Umbilical cord (tissue), 2 donors: ENCODE results near the gene ZNF746. TPM values are rescaled to one million over a fixed set of nuclear protein-coding genes. Genes with fewer than 3 reads are reported as not detected.
"Not testable (repeated sequence)": the region's sequence is repeated elsewhere in the genome, so short reads cannot be mapped to it uniquely, and the experiment has no call there.

Source experiments
- DNase-seq: peaks from one replicate; pipeline ENCODE4 v3.0.0-alpha.2; 2015; ENCODE audit warnings: low spot score
- total RNA-seq: library from RNA; depleted of rRNA; stranded (reverse); fragments of >200 nt; gene quantifications from one replicate; pipeline ENCODE4 v1.2.3, GENCODE V29; 2014; ENCODE audit warnings: low replicate concordance; ENCODE audit not compliant: insufficient read depth

The ZNF746 gene
- total RNA-seq, 1 donor from 2014 or later = 15.2 TPM

GRCh38 chr7:149459540-149460452, 37.8 kb downstream of the ZNF746 start:
- DNase-seq = no peak

- no peak for DNase-seq
These were observed 38.4 kb downstream of the ZNF746 start for GRCh38 chr7:149459201-149459539.

- no peak for DNase-seq
These were observed 39.4 kb downstream of the ZNF746 start for GRCh38 chr7:149458235-149458634.

- DNase-seq = no peak
These were observed 39.8 kb downstream of the ZNF746 start for GRCh38 chr7:149457766-149458165.

DNA sequence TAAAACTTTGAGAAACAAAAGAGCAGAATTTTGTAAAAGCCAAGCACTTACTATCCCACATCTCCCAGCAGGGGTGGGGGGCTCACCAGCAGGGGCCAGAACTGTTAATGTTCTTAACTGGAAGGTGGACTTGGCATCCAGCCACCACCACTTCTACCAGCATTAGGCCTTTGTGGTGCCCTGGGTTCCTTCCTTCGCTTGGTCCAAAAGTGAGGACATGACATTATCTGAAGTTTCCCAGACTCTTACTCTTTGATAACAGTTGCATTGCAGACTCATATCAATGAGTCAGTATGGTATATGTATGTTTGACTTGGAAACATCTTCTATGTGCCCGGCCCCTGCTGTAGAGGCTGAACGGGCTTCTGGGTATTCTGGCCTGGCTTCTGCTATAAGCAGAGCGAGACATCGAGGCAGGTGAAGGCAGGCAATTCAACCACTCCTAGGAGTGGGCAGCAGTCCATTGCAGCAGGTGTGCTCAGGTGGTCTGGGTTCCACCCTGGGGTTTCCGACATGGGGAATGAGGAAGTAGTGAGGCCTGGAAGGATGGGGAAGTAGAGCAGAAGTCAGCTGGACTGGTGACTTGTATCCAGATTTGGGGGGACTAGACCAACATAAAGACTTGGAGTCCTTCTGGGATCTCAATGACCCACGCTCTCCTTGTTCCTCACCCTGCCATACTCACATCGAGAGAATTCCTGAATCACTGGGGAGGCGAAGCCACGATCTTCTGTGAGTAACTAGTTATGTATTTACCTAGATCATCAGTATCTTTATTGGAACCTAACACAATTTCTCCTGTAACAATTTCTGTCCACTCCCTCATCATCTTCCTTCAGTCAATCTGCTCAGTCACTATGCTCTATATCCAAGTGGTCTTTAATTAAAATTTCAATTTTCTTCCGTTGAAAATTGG, 40.8 kb downstream of the ZNF746 start:
- DNase-seq = no peak

DNA sequence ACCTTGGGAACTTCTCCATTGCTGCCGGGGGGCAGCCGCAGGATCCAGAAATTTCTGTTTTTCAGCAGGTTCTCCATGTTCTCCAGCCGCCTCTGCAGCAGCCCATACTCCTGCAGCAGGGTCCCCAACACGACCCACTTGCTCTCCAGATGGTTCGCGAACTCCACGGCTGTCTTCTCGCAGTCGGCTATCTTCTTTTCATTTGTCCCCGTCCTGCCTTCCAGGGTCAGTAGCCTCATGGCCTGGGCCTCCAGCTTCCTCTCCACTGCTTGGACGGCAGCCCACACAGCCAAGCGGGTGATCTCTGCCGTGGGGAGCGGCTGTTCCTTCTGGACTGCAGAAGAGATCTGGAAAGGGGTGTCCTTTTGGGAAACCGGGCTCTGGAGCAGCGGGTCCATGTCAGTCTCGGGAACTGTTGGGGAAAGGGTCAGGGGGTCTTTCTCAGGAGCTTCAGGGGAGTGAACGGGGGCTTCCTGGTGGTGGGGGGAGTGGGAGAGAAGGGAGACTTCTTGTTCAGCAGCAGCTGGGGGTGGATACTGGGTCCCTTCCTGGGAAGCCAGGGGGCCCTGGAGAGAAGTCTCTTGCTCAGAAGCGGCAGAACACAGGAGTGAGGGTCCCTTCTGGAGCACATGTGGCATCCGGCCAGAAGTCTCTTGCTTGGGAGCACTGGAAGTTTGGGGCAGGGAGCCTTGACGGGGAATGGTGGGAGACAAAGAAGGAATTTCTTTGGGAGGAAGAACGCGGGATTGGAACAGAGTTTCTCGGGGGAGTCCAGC, 42.2 kb downstream of the ZNF746 start:
- no peak for DNase-seq

DNA sequence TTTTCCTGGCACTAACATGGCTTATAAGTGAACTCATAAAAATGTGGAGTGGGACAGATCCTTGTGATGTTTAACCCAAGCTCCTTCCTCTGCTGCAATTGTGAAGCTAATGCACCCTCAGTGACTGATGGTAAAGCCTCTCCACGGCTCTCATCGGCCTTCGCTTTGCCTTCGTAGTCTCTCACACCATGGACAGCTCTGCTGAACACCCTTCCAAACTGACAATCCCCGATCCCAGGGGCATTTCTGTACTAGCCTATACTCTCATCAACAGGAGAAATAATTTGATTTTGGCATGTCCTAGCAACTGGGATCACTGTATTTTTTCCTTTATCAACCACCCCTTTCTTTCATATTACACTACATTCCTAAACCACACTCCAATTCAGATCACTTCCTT, 42.9 kb downstream of the ZNF746 start:
- DNase-seq = no peak

GRCh38 chr7:149454006-149454405, 43.6 kb downstream of the ZNF746 start:
- DNase-seq = no peak

- no peak for DNase-seq
These were observed 46.8 kb downstream of the ZNF746 start for GRCh38 chr7:149450821-149451220.

DNA sequence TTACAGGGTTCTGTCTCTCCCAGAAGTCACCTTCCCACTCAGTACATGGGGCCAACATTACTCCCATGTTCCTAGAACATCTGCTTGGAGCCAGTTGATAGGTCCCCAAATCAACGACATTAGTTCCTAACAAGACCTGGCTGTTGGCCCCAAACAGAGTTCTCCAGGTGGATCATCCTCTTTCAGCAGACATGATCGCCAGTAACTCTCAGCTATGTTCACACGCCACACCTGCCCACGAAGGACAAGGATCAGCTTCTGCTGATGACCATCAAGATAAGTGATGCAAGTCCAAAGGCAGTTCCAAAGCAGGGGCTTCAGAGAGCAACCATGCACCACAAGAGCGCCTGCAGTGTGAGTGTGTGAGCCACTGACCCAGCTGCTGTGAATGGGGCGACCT, 47.7 kb downstream of the ZNF746 start:
- no peak for DNase-seq

DNA sequence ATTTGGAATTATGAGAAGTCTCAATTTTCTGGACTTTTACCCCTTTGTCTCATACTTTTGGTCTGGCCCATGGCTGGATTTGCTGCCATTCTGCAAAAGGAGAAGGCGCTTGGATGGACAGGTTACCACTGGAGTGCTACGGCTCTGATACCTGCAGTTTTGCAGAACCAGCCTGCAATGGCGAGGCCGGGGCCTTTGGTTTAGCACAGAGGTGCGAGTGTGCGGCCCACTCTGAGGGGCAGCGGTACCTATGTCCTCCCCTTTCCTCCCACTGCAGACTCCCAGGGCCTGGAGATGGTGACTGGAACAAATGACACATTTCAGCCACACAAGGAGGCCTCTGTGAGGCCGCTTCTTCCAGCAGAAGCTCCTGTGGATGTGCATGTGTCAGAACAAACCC, 48.6 kb downstream of the ZNF746 start:
- DNase-seq = no peak

DNA sequence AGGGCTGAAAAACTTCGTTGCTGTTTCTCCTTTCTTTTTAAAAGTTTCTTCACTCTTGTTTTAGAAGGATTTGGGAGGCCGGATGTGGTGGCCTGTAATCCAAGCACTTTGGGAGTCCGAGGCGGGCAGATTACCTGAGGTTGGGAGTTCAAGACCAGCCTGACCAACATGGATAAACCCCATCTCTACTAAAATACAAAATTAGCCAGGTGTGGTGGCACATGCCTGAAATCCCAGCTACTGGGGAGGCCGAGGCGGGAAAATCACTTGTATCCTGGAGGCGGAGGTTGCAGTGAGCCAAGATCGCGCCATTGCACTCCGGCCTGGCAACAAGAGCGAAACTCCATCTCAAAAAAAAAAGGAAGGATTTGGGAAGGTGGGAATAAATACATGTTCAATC, 51.6 kb downstream of the ZNF746 start:
- DNase-seq = not testable (repeated sequence)

DNA sequence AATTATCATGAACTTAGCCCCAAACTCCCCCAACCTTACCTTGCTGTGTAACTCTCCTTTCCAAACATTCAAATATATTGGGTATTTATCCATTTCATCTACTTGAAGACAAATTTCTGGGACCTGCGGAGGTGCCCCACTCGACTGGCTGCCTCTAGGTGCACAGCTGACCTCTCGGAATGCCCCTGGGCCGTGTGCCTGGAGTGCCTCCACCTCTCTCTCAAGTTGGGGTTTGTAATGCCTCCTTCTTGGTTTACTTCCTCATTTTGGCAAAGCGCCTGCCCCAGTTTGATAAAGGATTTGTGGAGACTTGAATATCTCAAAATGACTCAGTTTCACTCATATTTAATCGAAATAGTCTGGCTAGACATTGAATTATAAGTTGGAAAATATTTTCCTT, 53.3 kb downstream of the ZNF746 start:
- DNase-seq = no peak

- DNase-seq = no peak
These were observed 54.1 kb downstream of the ZNF746 start for GRCh38 chr7:149443523-149443922.

GRCh38 chr7:149442924-149443323, 54.7 kb downstream of the ZNF746 start:
- no peak for DNase-seq

DNA sequence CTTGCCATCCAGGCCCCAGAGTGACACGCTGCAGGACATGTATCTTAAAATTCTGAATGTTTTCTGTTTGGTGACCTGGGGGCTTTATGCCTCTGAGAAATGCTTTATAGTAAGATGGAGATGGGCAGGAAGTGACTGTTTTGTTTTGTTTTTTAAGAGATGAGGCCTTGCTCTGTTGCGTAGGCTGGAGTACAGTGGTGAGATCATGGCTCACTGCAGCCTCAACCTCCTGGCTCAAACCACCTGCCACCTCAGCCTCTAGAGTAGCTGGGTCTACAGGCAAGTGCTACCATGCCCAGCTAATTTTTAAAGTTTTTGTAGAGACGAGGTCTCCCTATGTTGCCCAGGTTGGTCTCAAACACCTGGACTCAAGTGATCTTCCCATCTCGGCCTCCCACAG, 57.4 kb downstream of the ZNF746 start:
- DNase-seq = no peak

GRCh38 chr7:149436358-149436757, 61.3 kb downstream of the ZNF746 start:
- no peak for DNase-seq

DNA sequence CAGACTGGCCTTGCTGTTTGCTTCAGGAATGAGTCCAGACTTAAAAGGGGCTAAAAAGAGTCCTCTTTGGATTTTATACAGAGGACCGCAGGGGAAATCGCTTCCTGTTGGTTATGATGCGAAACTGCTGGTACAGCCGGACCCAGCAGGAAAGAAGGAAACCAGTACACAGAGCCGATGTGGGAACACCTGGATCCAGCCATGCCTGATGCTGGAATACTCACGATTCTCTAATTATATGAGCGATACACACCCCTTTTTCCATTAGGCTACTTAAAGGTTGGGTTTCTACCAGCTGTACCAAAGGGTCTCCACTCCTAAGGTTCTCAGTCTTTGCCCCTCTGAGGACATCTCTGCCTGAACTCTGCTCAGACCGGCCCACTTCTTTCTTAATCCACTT, 64.5 kb downstream of the ZNF746 start:
- DNase-seq = no peak

DNA sequence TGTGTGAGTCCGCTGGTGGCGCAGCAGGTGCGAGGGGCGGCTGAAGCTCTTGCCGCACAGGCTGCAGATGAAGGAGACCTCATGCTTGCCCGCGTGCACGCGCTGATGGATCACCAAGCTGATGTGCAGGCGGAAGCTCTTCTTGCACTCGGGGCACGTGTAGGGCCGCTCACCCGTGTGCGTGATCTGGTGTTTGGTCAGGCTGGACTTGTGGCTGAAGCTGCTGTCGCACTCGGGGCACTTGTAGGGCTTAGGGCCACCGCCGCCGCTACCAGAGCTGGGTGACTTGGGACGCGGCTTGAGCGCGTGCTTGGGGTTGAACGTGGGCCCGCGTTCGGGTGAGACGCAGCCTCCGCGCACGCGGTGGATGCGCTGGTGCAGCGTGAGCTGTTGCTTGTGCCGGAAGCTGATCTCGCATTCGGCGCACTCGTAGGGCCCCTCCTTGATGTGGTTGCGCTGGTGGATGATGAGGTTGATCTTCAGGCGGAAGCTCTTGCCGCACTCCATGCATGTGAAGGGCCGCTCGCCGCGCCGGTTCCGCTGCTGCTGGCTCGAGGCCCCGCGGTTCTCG, 65.4 kb downstream of the ZNF746 start:
- no peak for DNase-seq

DNA sequence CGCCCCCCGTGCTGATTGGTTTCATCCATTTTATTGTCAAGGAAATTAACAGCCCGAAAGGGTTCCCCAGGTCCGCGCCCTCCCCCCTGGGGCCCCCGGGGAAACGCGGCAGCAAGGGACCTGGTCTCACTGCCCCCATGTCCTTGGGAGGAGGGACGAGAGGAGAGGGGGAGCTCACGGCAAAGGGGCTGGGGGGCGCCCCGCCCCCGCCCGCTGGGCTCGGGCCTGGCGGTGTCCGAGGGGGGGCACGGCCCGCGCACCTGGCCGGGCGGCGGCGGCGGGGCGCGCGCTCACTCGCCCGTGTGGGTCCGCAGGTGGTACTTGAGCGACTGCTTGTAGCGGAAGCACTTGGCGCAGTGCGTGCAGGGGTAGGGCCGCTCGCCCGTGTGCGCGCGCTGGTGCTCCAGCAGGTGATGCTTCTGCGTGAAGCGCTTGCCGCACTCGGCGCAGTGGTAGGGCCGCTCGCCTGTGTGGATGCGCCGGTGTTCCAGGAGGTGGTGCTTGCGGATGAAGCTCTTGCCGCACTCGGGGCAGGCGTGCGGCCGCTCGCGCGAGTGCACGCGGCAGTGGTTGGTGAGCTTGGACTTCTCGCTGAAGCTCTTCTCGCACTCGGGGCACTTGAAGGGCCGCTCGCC, 66.0 kb downstream of the ZNF746 start:
- no peak for DNase-seq

GRCh38 chr7:149430192-149430591, 67.4 kb downstream of the ZNF746 start:
- DNase-seq = no peak
